ENCODE results near the gene SLC52A1. TPM values are rescaled to one million over a fixed set of nuclear protein-coding genes. Genes with fewer than 3 reads are reported as not detected.
A peak's percentile ranks its signal among the peaks of the same experiment; 100 is the strongest.
"Not testable (repeated sequence)": the region's sequence is repeated elsewhere in the genome, so short reads cannot be mapped to it uniquely, and the experiment has no call there.

The SLC52A1 gene
- 0.20 and 0.23 TPM in 2 replicates for total RNA-seq

DNA sequence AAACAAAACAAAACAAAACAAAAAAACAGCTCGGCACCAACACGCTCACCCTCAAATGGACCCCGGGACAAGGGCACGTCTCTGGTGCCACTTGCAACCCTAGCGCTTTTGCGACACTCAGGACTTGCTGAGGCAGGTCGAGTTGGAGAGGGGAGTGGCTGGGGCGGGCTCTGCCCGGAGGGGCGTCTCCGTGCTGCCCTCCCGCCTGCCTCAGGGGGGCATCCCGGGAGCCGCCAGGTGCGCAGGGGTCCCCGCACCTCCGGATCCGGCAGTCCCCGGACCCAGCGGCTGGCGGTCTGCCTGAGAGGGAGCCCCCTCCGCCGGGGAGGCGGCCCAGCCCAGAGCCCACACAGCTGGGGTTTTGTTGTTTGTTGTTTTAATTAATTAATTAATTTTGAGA, at the start of gene SLC52A1:
Gene SLC52A1, minus strand, starts transcription at position 112 of the 400 bp plus-strand sequence. CDS start 820 bp downstream, outside the sequence.
- Mint-ChIP-seq H3K9me3 (no peaks in the 10 kb centered on the region), H3K4me1 (ENCODE audit: low read depth) (peaks cover 15% of the 10 kb centered on the region), H3K36me3 (ENCODE audit: low read depth) (peaks cover 5% of the 10 kb centered on the region), H3K4me3 (no peak within 1 kb of the TSS), H3K27ac (peak within 1 kb of the TSS; percentile 9), H3K27me3 (ENCODE audit: insufficient read depth) (peaks cover 7% of the 10 kb centered on the region)
- DNase-seq (ENCODE audit: low spot score), result no peak
- intact Hi-C loops (cut with micrococcal nuclease), result loop anchor here (10.0 kb wide), 1 partner anchor 79 kb away; the partner anchor contains the start of genes USP6 and ZNF232

DNA sequence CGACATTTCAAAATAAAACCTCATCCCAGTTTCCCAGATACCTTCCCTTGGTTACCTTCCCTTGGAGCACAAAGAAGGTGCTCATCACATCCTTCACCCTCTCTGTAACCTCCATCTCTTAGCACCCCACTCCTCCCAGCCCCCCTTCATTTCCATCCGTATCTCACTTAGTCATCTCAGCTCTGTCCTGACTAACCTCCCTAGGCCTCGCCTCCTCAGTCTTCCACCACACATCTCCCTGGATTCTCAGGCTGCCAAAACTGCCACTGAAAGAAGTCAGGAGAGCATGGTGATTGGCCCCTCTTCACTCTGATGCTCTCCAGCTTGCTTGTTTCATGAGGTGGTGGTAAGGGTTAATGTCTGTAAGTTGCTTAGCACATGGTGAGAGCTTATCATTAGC, 45.4 kb upstream of the SLC52A1 start:
- Mint-ChIP-seq H3K36me3 (ENCODE audit: low read depth) (peaks cover 27% of the 10 kb centered on the region), H3K27me3 (ENCODE audit: insufficient read depth) (peaks cover under 1% of the 10 kb centered on the region), H3K4me3 (no peak overlapping the region), H3K9me3 (peaks cover 44% of the 10 kb centered on the region), H3K27ac (no peak overlapping the region), H3K4me1 (ENCODE audit: low read depth) (peaks cover 17% of the 10 kb centered on the region)
- no peak for DNase-seq (ENCODE audit: low spot score)
- intact Hi-C loops (cut with micrococcal nuclease), result no loop called here

DNA sequence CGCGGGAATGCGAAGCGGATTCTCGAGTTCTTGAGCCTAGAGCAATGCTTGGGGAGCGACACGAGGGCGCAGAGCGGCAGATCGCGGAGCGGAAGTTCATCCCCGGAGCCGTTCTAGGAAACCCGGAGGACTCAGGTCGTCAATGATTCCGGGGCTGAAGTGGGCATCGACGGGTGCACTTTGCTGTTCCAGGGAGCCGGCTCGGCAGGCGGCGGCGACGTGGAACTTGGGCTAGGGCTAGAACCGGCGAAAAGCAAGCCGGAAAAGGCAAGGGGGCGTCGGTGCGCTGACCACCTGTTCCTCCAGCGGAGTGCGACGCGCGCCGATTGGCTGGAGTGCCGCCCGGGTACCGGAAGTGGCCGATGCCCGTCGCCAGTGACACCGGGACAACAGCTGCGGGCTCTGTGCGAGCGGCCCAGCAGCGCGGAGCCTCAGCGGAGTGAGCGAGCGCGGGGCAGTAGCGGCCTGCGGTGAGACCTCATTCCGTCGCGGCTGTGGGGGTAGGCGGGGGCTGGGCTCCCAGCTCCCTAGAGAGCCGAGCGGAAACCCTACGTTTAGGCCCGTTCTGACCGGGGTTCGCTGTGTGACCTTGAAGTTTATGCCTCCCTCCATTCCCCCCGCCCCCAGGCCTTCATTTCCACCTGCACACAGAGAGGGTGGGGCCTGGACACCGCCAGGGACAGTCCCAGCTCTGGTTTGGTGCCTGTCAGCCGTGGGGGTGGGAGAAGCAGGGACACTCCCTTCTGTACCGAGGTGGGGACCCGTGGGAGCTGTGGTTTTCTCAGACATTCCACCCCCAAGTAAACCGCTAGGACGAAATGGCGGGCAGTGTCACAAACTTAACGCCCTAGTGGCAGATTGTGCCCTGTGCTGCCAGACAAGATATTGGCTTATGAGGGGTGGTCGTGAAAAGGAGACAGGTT, 43.1 kb upstream of the SLC52A1 start, which contains the start of gene ZFP3:
Gene ZFP3, plus strand, starts transcription at position 362 of the 923 bp plus-strand sequence. CDS start 13,038 bp downstream, outside the sequence.
- H3K4me1 Mint-ChIP-seq (ENCODE audit: low read depth), result peaks cover 17% of the 10 kb centered on the region
- peak within 1 kb of the TSS; percentile 81 for H3K4me3 Mint-ChIP-seq
- peaks cover 29% of the 10 kb centered on the region for H3K9me3 Mint-ChIP-seq
- peaks cover 2% of the 10 kb centered on the region for H3K27me3 Mint-ChIP-seq (ENCODE audit: insufficient read depth)
- peaks cover 19% of the 10 kb centered on the region for H3K36me3 Mint-ChIP-seq (ENCODE audit: low read depth)
- peak; percentile 72 for DNase-seq (ENCODE audit: low spot score)
- H3K27ac Mint-ChIP-seq, result peak within 1 kb of the TSS; percentile 86
- intact Hi-C loops (cut with micrococcal nuclease), result loop anchor here (1.0 to 5.0 kb wide), 3 partner anchors 33 to 113 kb away; partner anchors contain the start of genes ZNF232 and ZNF594

DNA sequence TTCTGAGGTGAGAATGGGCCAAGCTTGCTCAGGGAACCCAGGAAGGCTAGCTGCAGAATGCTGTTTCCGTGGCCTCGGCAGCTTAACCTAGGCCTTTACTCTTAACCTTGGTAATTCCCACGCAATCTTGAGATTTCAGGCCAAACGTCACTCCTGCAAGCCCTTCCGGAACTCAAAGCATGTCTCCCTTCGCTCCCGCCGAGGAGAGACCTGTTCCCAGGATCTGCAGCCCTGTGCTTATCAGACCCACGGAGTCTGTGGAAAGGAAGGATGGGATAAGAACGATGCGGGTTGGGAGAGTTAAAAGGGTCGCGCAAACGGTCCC, 42.5 kb upstream of the SLC52A1 start:
- Mint-ChIP-seq H3K27ac (peak overlapping the region; percentile 86), H3K27me3 (ENCODE audit: insufficient read depth) (peaks cover 2% of the 10 kb centered on the region), H3K9me3 (peaks cover 25% of the 10 kb centered on the region), H3K4me1 (ENCODE audit: low read depth) (peaks cover 17% of the 10 kb centered on the region), H3K4me3 (peak overlapping the region; percentile 81), H3K36me3 (ENCODE audit: low read depth) (peaks cover 16% of the 10 kb centered on the region)
- intact Hi-C loops (cut with micrococcal nuclease), result loop anchor here (1.0 to 5.0 kb wide), 3 partner anchors 34 to 114 kb away; partner anchors contain the start of genes ZNF232 and ZNF594
- no peak for DNase-seq (ENCODE audit: low spot score)

DNA sequence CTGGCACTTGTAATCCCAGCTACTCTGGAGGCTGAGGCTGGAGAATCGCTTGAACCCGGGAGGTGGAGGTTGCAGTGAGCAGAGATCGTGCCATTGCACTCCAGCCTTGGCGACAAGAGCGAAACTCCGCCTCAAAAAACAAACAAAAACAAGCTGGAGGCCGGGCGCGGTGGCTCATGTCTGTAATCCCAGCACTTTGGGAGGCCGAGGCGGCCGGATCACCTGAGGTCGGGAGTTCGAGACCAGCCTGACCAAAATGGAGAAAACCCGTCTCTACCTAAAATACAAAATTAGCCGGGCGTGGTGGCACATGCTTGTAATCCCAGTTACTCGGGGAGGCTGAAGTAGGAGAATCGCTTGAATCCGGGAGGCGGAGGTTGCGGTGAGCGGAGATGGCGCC, 42.0 kb upstream of the SLC52A1 start:
- Mint-ChIP-seq H3K9me3 (peaks cover 23% of the 10 kb centered on the region), H3K4me1 (ENCODE audit: low read depth) (peaks cover 17% of the 10 kb centered on the region), H3K27ac (peak overlapping the region; percentile 86), H3K4me3 (peak overlapping the region; percentile 81), H3K36me3 (ENCODE audit: low read depth) (peaks cover 15% of the 10 kb centered on the region)
- DNase-seq (ENCODE audit: low spot score); H3K27me3 Mint-ChIP-seq (ENCODE audit: insufficient read depth): not testable (repeated sequence)
- intact Hi-C loops (cut with micrococcal nuclease), result loop anchor here (5.0 kb wide), 1 partner anchor 45 kb away; no protein-coding TSS in a partner anchor

DNA sequence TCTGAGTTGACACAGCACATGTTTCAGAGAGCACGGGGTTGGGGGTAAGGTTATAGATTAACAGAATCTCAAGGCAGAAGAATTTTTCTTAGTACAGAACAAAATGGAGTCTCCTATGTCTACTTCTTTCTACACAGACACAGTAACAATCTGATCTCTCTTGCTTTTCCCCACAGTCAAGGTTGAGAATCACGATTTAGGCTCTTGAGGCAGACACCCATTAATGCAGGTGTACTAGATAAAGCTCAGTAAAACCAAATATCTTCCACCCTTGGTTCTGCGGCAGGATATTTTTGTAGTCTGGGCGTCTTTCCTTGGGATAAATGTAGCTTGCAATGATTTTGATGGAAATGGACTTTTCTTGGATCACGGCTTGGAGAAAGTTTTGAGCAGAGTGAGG, 40.2 kb upstream of the SLC52A1 start:
- H3K9me3 Mint-ChIP-seq, result peaks cover 15% of the 10 kb centered on the region
- H3K27ac Mint-ChIP-seq; H3K36me3 Mint-ChIP-seq (ENCODE audit: low read depth); H3K27me3 Mint-ChIP-seq (ENCODE audit: insufficient read depth); DNase-seq (ENCODE audit: low spot score): not testable (repeated sequence)
- intact Hi-C loops (cut with micrococcal nuclease), result loop anchor here (5.0 kb wide), 1 partner anchor 43 kb away; no protein-coding TSS in a partner anchor
- H3K4me3 Mint-ChIP-seq, result peak overlapping the region; percentile 5
- H3K4me1 Mint-ChIP-seq (ENCODE audit: low read depth), result peaks cover 17% of the 10 kb centered on the region

DNA sequence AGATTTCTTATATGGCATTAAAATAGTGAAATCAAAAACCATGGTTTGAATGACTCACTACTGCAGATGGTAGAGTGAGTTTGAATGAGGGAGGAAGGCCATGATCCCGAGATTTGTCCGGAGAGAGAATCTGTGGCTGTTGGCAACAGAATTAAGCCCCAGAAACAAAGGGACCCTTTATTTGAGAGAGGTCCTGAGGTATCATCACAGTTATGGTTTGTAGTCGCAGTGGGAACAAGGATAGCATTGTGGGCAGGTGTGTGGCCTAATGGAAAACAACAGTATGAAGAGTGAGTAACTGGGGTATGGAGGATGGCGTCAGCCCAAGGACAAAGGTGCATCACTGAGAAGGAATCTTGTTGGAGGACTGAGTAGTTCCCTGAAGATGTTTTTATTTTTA, 34.5 kb upstream of the SLC52A1 start:
- Mint-ChIP-seq H3K4me1 (ENCODE audit: low read depth) (no peaks in the 10 kb centered on the region), H3K9me3 (no peaks in the 10 kb centered on the region)

DNA sequence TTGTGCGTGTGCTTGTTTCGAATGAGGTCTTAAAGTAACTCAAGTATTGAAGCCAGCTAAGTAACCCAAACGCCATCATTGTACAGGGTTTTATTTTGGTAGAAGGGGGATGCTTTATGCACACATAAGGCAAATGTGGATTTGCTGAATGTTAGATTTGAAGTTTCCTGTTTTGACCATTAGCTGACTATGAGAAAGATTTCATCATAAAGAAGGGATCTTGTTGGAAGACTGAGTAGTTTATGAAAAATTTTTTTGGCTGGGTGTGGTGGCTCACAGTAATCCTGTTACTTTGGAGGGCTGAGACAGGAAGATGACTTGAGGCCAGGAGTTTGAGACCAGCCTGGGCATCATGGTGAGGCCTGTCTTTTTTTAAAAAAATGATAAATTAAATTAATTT, 33.0 kb upstream of the SLC52A1 start:
- Mint-ChIP-seq H3K27me3 (ENCODE audit: insufficient read depth) (peaks cover 2% of the 10 kb centered on the region), H3K9me3 (no peaks in the 10 kb centered on the region), H3K27ac (no peak overlapping the region), H3K4me1 (ENCODE audit: low read depth) (peaks cover 2% of the 10 kb centered on the region), H3K4me3 (no peak overlapping the region), H3K36me3 (ENCODE audit: low read depth) (no peaks in the 10 kb centered on the region)
- DNase-seq (ENCODE audit: low spot score), result no peak
- intact Hi-C loops (cut with micrococcal nuclease), result no loop called here

More for the DNA sequence above, 34.5 kb upstream of the SLC52A1 start:
- H3K27me3 Mint-ChIP-seq (ENCODE audit: insufficient read depth), result peaks cover 1% of the 10 kb centered on the region
- intact Hi-C loops (cut with micrococcal nuclease), result no loop called here
- no peak overlapping the region for H3K4me3 Mint-ChIP-seq
- H3K36me3 Mint-ChIP-seq (ENCODE audit: low read depth), result no peaks in the 10 kb centered on the region
- no peak for DNase-seq (ENCODE audit: low spot score)
- no peak overlapping the region for H3K27ac Mint-ChIP-seq

DNA sequence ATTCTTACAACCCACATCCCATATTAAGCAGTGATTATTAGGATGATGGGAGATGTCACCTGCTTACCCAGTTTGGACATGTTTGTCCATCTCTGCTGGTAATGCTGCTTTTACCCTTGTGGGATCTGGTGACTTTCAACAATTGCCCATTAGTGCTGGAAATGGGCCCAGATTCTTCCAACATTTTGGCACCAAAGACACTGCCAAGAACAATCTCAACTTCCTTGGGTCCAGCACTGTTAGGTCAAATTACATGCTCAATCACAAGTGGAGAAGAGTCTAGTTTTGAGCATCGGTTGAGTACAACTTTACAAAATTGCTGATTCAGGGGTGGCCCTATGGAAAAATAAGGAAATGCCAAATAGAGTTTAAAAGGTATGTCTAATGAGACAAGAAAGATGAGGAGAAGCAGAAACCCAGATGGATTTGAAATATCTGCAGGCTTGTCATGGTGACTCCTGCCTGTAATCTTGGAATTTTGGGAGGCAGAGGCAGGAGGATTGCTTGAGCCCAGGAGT, 30.1 kb upstream of the SLC52A1 start:
- Mint-ChIP-seq H3K27ac (peak overlapping the region; percentile 30), H3K4me3 (no peak overlapping the region), H3K9me3 (no peaks in the 10 kb centered on the region), H3K36me3 (ENCODE audit: low read depth) (no peaks in the 10 kb centered on the region), H3K27me3 (ENCODE audit: insufficient read depth) (peaks cover 4% of the 10 kb centered on the region), H3K4me1 (ENCODE audit: low read depth) (peaks cover 9% of the 10 kb centered on the region)
- DNase-seq (ENCODE audit: low spot score), result no peak
- intact Hi-C loops (cut with micrococcal nuclease), result no loop called here

DNA sequence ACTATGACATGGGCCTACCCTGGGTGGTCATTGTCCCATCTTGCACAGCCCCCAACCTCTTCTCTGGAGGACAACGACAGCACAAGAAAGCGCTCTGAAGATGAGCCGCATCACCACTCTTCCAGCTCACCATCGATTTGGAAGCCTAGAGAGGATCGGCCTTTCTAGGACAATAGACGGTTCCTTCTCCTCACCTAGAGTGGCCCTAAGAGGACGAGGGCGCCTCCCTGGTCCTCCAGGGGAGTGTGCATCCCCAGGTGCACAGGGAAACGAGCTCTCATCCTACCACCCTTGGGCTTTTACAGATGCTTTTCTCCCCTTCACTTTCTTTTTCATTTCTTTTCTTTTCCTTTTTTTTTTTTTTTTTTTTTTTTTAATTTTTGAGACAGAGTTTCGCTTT, 20.3 kb upstream of the SLC52A1 start:
- Mint-ChIP-seq H3K27me3 (ENCODE audit: insufficient read depth) (no peaks in the 10 kb centered on the region), H3K4me1 (ENCODE audit: low read depth) (no peaks in the 10 kb centered on the region), H3K36me3 (ENCODE audit: low read depth) (peaks cover 13% of the 10 kb centered on the region), H3K9me3 (no peaks in the 10 kb centered on the region), H3K27ac (no peak overlapping the region), H3K4me3 (no peak overlapping the region)
- DNase-seq (ENCODE audit: low spot score), result no peak
- intact Hi-C loops (cut with micrococcal nuclease), result no loop called here

DNA sequence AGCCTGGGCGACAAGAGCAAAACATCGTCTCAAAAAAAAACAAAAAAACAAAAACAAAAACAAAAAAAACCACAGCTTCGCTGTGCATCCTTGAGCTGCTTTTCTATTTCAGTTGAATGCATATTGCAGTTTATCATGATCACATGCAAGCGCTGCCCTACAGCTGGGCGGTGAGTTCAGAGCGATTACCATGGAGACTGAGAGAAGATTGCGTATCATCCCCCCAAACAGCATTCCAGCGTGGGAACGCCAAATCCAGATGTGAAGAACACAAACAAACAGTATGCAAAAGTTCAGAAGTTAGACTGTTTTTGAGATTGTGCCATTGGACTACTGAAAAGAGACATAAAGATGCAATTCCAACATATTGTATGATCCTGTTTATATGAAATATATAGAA, 15.1 kb upstream of the SLC52A1 start:
- Mint-ChIP-seq H3K27me3 (ENCODE audit: insufficient read depth) (no peaks in the 10 kb centered on the region), H3K36me3 (ENCODE audit: low read depth) (peaks cover 19% of the 10 kb centered on the region), H3K4me3 (no peak overlapping the region), H3K9me3 (no peaks in the 10 kb centered on the region), H3K4me1 (ENCODE audit: low read depth) (peaks cover 23% of the 10 kb centered on the region), H3K27ac (no peak overlapping the region)
- no peak for DNase-seq (ENCODE audit: low spot score)
- intact Hi-C loops (cut with micrococcal nuclease), result no loop called here

DNA sequence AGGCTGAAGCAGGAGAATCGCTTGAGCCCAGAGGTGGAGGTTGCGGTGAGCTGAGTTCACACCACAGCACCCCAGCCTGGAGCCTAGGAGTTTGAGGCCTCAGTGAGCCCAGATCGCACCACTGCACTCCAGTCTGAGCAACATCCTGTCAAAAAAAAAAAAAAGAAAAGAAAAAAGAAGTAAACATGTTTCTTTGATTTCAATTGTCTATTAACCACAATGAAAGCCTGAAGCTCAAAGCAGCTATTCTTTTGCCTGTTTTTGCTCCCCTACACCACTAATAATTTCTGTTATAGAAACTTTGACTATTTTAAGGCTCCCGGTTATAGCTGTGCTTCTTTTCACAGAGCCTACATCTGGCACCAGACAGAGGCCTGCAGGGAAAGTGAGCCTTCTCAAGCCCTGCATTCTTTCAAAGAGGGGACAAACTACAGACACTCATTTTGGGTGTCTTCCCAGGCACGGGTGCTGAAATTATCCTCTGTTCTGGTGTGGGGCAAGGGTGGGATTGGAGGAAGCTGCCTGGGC, 14.2 kb upstream of the SLC52A1 start:
- peak overlapping the region; percentile 51 for H3K4me3 Mint-ChIP-seq
- peak overlapping the region; percentile 83 for H3K27ac Mint-ChIP-seq
- H3K4me1 Mint-ChIP-seq (ENCODE audit: low read depth), result peaks cover 31% of the 10 kb centered on the region
- intact Hi-C loops (cut with micrococcal nuclease), result loop anchor here (5.0 kb wide), 1 partner anchor 142 kb away; no protein-coding TSS in a partner anchor
- peaks cover 18% of the 10 kb centered on the region for H3K36me3 Mint-ChIP-seq (ENCODE audit: low read depth)
- peak; percentile 41 for DNase-seq (ENCODE audit: low spot score)
- no peaks in the 10 kb centered on the region for H3K27me3 Mint-ChIP-seq (ENCODE audit: insufficient read depth)
- no peaks in the 10 kb centered on the region for H3K9me3 Mint-ChIP-seq

Data from activated T-helper 1 cell treated with anti-CD3 and anti-CD28 coated beads, Interleukin-12 subunit alpha, Interleukin-12 subunit beta, Interleukin-2, Interleukin-4 antibody, amounts not matched to agents 30 ng/mL and 10 ng/mL and 1 ng/mL, durations not matched to agents 14 hours and 24 hours and 36 hours (primary cell).